Thoracic aorta (tissue), 2 donors: Measurements from ENCODE around the gene ARID1B. TPM values are rescaled to one million over a fixed set of nuclear protein-coding genes. Genes with fewer than 3 reads are reported as not detected.

Experiments
- ATAC-seq: fragments of 150-250 bp; one replicate; pipeline ENCODE4 v1.8.0; 2017; ENCODE audit warnings: low read depth; ENCODE audit not compliant: insufficient number of reproducible peaks, low FRiP score
- DNase-seq: peaks from one replicate; pipeline ENCODE4 v3.0.0-alpha.2; 2020; ENCODE audit warnings: low spot score
- H3K27ac ChIP-seq, 2 donors: fragments of 200-600 bp; sonication (generic); 1 replicate in 1 of 2; 2 replicates in 1 of 2; pipeline ENCODE4 v1.5.1; 2016; ENCODE audit warnings: mild to moderate bottlenecking in 2 of 2, moderate library complexity in 2 of 2
- H3K27me3 ChIP-seq: fragments of 200-600 bp; sonication (generic); replicated peaks from 2 replicates; pipeline ENCODE4 v1.6.0; 2016; ENCODE audit warnings: mild to moderate bottlenecking; ENCODE audit not compliant: insufficient read depth
- H3K36me3 ChIP-seq: fragments of 200-600 bp; sonication (generic); one replicate; pipeline ENCODE4 v1.5.1; 2016
- H3K4me1 ChIP-seq, 2 donors: fragments of 200-600 bp; sonication (generic); 1 replicate in 1 of 2; 2 replicates in 1 of 2; pipeline versions ENCODE4 v1.5.1 to v1.6.0; 2016; ENCODE audit warnings: low read depth in 2 of 2, mild to moderate bottlenecking in 1 of 2; ENCODE audit not compliant: control insufficient read depth in 1 of 2
- H3K4me3 ChIP-seq: fragments of 200-600 bp; sonication (generic); 2 replicates; pipeline ENCODE4 v1.5.1; 2016; ENCODE audit warnings: mild to moderate bottlenecking
- H3K9me3 ChIP-seq: fragments of 200-600 bp; sonication (generic); 2 replicates; pipeline ENCODE4 v1.5.1; 2016
- total RNA-seq, 2 donors: library from RNA; depleted of rRNA; stranded (reverse); fragments of >200 nt; gene quantifications; one replicate each; pipeline versions ENCODE4 v1.1.0 to v1.2.3, GENCODE V29; 2016
- TF ChIP-seq, protein P1 (sequence below): fragments of 200-600 bp; sonication (generic); IDR thresholded peaks from one replicate; pipeline ENCODE4 v1.5.1; 2019; ENCODE audit warnings: antibody characterized with exemption

The ARID1B gene
- total RNA-seq, 2 donors from 2014 or later: 120 to 158 TPM

GRCh38 chr6:156774863-156775405 is 2.2 kb upstream of the ARID1B start:
- Histone ChIP-seq H3K27me3 (no peaks in the 10 kb centered on the region), H3K27ac (peak overlapping the region; percentile 92 to 93), H3K4me3 (peak overlapping the region; percentile 43), H3K4me1 (peaks cover 13 to 27% of the 10 kb centered on the region in 2 donors), H3K36me3 (no peaks in the 10 kb centered on the region), H3K9me3 (no peaks in the 10 kb centered on the region)
- TF ChIP-seq, protein P1, sequence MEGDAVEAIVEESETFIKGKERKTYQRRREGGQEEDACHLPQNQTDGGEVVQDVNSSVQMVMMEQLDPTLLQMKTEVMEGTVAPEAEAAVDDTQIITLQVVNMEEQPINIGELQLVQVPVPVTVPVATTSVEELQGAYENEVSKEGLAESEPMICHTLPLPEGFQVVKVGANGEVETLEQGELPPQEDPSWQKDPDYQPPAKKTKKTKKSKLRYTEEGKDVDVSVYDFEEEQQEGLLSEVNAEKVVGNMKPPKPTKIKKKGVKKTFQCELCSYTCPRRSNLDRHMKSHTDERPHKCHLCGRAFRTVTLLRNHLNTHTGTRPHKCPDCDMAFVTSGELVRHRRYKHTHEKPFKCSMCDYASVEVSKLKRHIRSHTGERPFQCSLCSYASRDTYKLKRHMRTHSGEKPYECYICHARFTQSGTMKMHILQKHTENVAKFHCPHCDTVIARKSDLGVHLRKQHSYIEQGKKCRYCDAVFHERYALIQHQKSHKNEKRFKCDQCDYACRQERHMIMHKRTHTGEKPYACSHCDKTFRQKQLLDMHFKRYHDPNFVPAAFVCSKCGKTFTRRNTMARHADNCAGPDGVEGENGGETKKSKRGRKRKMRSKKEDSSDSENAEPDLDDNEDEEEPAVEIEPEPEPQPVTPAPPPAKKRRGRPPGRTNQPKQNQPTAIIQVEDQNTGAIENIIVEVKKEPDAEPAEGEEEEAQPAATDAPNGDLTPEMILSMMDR: no peak
- ATAC-seq (no peak), DNase-seq (no peak)

DNA sequence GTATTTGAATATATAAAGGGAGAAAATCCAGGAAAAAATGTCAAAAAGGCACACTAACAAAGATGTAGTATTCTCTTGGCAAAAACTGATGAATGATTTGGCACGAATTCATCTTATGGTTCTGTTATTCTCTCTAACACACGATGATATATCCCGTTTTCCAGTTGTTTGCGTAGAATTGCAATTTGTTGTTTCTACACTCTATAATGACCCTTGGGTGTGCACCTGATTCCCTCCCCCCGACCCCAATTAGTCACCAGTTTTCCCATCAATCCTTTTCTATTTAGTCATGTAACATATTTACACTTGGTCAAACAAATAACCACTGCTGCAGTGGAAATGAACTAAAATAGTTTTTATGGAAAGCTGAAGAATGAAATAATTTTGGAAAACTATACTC is 1.5 kb upstream of the ARID1B start:
- H3K4me3 ChIP-seq: peak overlapping the region; percentile 84
- TF ChIP-seq, protein P1: no peak
- peaks cover 13 to 31% of the 10 kb centered on the region in 2 donors for H3K4me1 ChIP-seq
- no peaks in the 10 kb centered on the region for H3K9me3 ChIP-seq
- peak overlapping the region; percentile 92 to 93 for H3K27ac ChIP-seq
- no peaks in the 10 kb centered on the region for H3K36me3 ChIP-seq
- no peak for ATAC-seq
- DNase-seq: no peak
- no peaks in the 10 kb centered on the region for H3K27me3 ChIP-seq

- no peak for ATAC-seq
- peak overlapping the region; percentile 92 to 93 for H3K27ac ChIP-seq
- no peak for DNase-seq
- H3K36me3 ChIP-seq: no peaks in the 10 kb centered on the region
- H3K9me3 ChIP-seq: no peaks in the 10 kb centered on the region
- TF ChIP-seq, protein P1: no peak
- H3K27me3 ChIP-seq: no peaks in the 10 kb centered on the region
- H3K4me3 ChIP-seq: peak overlapping the region; percentile 84
- peaks cover 19 to 38% of the 10 kb centered on the region in 2 donors for H3K4me1 ChIP-seq
These were observed 723 bp upstream of the ARID1B start for GRCh38 chr6:156776470-156776839.

DNA sequence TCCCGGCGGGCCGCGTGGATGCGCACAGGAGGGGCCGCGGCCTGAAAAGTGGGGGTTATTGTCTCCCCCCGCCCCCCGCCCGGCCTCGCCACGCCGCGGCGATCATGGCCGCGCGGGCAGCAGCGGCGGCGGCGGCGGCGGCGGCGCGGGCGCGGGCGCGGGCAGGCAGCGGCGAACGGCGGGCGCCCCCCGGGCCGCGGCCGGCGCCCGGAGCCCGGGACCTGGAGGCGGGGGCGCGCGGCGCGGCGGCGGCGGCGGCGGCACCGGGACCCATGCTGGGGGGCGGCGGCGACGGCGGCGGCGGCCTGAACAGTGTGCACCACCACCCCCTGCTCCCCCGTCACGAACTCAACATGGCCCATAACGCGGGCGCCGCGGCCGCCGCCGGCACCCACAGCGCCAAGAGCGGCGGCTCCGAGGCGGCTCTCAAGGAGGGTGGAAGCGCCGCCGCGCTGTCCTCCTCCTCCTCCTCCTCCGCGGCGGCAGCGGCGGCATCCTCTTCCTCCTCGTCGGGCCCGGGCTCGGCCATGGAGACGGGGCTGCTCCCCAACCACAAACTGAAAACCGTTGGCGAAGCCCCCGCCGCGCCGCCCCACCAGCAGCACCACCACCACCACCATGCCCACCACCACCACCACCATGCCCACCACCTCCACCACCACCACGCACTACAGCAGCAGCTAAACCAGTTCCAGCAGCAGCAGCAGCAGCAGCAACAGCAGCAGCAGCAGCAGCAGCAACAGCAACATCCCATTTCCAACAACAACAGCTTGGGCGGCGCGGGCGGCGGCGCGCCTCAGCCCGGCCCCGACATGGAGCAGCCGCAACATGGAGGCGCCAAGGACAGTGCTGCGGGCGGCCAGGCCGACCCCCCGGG is 637 bp downstream of the ARID1B start:
- H3K4me1 ChIP-seq: peaks cover 19 to 41% of the 10 kb centered on the region in 2 donors
- no peaks in the 10 kb centered on the region for H3K27me3 ChIP-seq
- DNase-seq (no peak), ATAC-seq (no peak)
- H3K9me3 ChIP-seq: no peaks in the 10 kb centered on the region
- TF ChIP-seq, protein P1: no peak
- H3K27ac ChIP-seq: peak overlapping the region; percentile 93 to 94
- no peaks in the 10 kb centered on the region for H3K36me3 ChIP-seq
- H3K4me3 ChIP-seq: peak overlapping the region; percentile 89

DNA sequence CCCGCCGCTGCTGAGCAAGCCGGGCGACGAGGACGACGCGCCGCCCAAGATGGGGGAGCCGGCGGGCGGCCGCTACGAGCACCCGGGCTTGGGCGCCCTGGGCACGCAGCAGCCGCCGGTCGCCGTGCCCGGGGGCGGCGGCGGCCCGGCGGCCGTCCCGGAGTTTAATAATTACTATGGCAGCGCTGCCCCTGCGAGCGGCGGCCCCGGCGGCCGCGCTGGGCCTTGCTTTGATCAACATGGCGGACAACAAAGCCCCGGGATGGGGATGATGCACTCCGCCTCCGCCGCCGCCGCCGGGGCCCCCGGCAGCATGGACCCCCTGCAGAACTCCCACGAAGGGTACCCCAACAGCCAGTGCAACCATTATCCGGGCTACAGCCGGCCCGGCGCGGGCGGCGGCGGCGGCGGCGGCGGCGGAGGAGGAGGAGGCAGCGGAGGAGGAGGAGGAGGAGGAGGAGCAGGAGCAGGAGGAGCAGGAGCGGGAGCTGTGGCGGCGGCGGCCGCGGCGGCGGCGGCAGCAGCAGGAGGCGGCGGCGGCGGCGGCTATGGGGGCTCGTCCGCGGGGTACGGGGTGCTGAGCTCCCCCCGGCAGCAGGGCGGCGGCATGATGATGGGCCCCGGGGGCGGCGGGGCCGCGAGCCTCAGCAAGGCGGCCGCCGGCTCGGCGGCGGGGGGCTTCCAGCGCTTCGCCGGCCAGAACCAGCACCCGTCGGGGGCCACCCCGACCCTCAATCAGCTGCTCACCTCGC is 1.5 kb downstream of the ARID1B start:
- Histone ChIP-seq H3K27ac (peak overlapping the region; percentile 93 to 94), H3K36me3 (no peaks in the 10 kb centered on the region), H3K4me3 (peak overlapping the region; percentile 89), H3K9me3 (no peaks in the 10 kb centered on the region), H3K4me1 (peaks cover 21 to 46% of the 10 kb centered on the region in 2 donors), H3K27me3 (no peaks in the 10 kb centered on the region)
- peak; percentile 5 for ATAC-seq
- TF ChIP-seq, protein P1: no peak
- no peak for DNase-seq
